Peyer's patch (tissue), 4 donors: ENCODE results near the gene BZW2.

Experiments
- POLR2A ChIP-seq, 2 donors: fragments of 450-650 bp; IDR thresholded peaks; one replicate each; pipeline ENCODE4 v1.5.1; 2017; ENCODE audit warnings: antibody characterized with exemption in 2 of 2, mild to moderate bottlenecking in 2 of 2, moderate library complexity in 2 of 2
- TF ChIP-seq, protein P1 (sequence below), 6 experiments: fragments of 450-650 bp in 4 of 6; fragments of 200-600 bp in 2 of 6; sonication (generic) in 1 of 6; IDR thresholded peaks; one replicate each; pipeline ENCODE4 v1.5.1; 2017 to 2019; ENCODE audit warnings: antibody characterized with exemption in 6 of 6, mild to moderate bottlenecking in 3 of 6, moderate library complexity in 1 of 6

DNA sequence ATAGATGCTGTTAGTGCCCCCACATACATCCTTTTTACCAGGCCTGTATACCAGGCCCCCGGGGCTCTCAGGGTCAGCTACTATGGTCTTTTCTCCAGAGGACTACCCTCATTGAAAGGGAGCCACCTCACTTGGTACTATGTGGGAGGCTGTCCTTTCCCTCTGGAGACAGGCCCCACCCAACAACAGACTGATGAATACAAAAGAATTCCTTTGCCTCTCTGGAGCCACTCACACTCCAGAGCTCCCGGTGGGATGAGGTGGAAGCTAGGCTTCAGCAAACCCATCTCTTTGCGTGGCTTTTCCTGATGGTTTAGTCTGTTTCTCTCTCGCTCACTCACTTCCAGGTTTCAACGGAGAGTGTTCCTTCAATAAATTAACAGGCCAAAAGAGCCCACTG, 30.8 kb upstream of the BZW2 start:
- TF ChIP-seq, protein P1, sequence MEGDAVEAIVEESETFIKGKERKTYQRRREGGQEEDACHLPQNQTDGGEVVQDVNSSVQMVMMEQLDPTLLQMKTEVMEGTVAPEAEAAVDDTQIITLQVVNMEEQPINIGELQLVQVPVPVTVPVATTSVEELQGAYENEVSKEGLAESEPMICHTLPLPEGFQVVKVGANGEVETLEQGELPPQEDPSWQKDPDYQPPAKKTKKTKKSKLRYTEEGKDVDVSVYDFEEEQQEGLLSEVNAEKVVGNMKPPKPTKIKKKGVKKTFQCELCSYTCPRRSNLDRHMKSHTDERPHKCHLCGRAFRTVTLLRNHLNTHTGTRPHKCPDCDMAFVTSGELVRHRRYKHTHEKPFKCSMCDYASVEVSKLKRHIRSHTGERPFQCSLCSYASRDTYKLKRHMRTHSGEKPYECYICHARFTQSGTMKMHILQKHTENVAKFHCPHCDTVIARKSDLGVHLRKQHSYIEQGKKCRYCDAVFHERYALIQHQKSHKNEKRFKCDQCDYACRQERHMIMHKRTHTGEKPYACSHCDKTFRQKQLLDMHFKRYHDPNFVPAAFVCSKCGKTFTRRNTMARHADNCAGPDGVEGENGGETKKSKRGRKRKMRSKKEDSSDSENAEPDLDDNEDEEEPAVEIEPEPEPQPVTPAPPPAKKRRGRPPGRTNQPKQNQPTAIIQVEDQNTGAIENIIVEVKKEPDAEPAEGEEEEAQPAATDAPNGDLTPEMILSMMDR (IDR thresholded peaks at IDR 0.05): no peak
- no peak for TF ChIP-seq POLR2A (IDR thresholded peaks at IDR 0.05)
